Caco-2 (cell line): ENCODE measurements around the gene SRL. TPM values are rescaled to one million over a fixed set of nuclear protein-coding genes. Genes with fewer than 3 reads are reported as not detected.

ENCODE experiments used
- BruUV-seq: library from RNA; stranded (reverse); fragments of 400-500 nt; replicated peaks from 2 replicates; lab custom pipeline; 2021; lab: Mats Ljungman, UMichigan
- CTCF ChIA-PET: fragments of 300-600 bp; sonication (Branson Sonifier 250); formaldehyde crosslinking; loops from one replicate; lab custom pipeline; 2022; ENCODE audit warnings: antibody characterized with exemption; lab: Charles Lee
- POLR2A ChIA-PET: fragments of 300-600 bp; sonication (Branson Sonifier 250); formaldehyde crosslinking; loops from one replicate; lab custom pipeline; 2022; ENCODE audit warnings: antibody characterized with exemption; lab: Charles Lee
- DNase-seq, 2 experiments: peaks; one replicate each; pipeline versions ENCODE4 v3.0.0 to v3.0.0-alpha.2; 2020 to 2022
- H3K27me3 ChIP-seq: replicated peaks from 2 replicates; pipeline ENCODE4 v1.6.0; 2011; ENCODE audit warnings: low read length; ENCODE audit not compliant: control insufficient read depth, insufficient read depth
- H3K36me3 ChIP-seq: 2 replicates; pipeline ENCODE4 v1.5.1; 2011; ENCODE audit warnings: low read length; ENCODE audit not compliant: control insufficient read depth, insufficient read depth
- H3K4me1 ChIP-seq: fragments of 250-450 bp; sonication (Bioruptor Pico); 2 replicates; pipeline ENCODE4 v1.5.1; 2020; ENCODE audit warnings: mild to moderate bottlenecking
- H3K4me3 ChIP-seq: 2 replicates; pipeline ENCODE4 v1.5.1; 2011; ENCODE audit warnings: low read depth, mild to moderate bottlenecking, control low read depth, low read length
- H3K9me3 ChIP-seq: fragments of 250-450 bp; sonication (Bioruptor Pico); 2 replicates; pipeline ENCODE4 v1.5.1; 2020; ENCODE audit warnings: mild to moderate bottlenecking, moderate library complexity
- H3K27ac Mint-ChIP-seq: one replicate; pipeline ENCODE4 v1.8.0; 2022; ENCODE audit warnings: mixed read lengths; ENCODE audit not compliant: unreplicated experiment
- H3K27me3 Mint-ChIP-seq: one replicate; pipeline ENCODE4 v1.8.0; 2022; ENCODE audit warnings: mixed read lengths; ENCODE audit not compliant: insufficient read depth, unreplicated experiment
- H3K36me3 Mint-ChIP-seq: one replicate; pipeline ENCODE4 v1.8.0; 2022; ENCODE audit warnings: mild to moderate bottlenecking, mixed read lengths; ENCODE audit not compliant: insufficient read depth, unreplicated experiment
- H3K4me1 Mint-ChIP-seq: one replicate; pipeline ENCODE4 v1.8.0; 2022; ENCODE audit warnings: low read depth, mixed read lengths; ENCODE audit not compliant: unreplicated experiment
- H3K4me3 Mint-ChIP-seq: one replicate; pipeline ENCODE4 v1.8.0; 2022; ENCODE audit warnings: mild to moderate bottlenecking, moderate library complexity, mixed read lengths; ENCODE audit not compliant: unreplicated experiment
- H3K9me3 Mint-ChIP-seq: one replicate; pipeline ENCODE4 v1.8.0; 2022; ENCODE audit warnings: mixed read lengths; ENCODE audit not compliant: unreplicated experiment
- intact Hi-C: fragments of 100-400 bp; cut with micrococcal nuclease; formaldehyde crosslinking; loops from one replicate; pipeline ENCODE4 v1.10.0; 2022; ENCODE audit not compliant: unreplicated experiment
- total RNA-seq: library from RNA; stranded (reverse); gene quantifications from 2 replicates; pipeline ENCODE4 v1.2.3, GENCODE V29; 2022
- TF ChIP-seq, protein P1 (sequence below), 2 experiments: fragments of 200-600 bp in 1 of 2; IDR thresholded peaks; 1 replicate in 1 of 2; 2 replicates in 1 of 2; pipeline versions ENCODE4 v1.5.1 to v1.8.0; 2011 to 2022; ENCODE audit warnings: antibody characterized with exemption in 1 of 2, control low read depth in 1 of 2, inconsistent platforms in 1 of 2, low read depth in 1 of 2, low read length in 1 of 2, mild to moderate bottlenecking in 1 of 2, moderate library complexity in 1 of 2; ENCODE audit not compliant: insufficient read depth in 1 of 2, severe bottlenecking in 1 of 2, unreplicated experiment in 1 of 2

SRL gene
- total RNA-seq, 1 experiment from 2014 or later, result not detected

DNA sequence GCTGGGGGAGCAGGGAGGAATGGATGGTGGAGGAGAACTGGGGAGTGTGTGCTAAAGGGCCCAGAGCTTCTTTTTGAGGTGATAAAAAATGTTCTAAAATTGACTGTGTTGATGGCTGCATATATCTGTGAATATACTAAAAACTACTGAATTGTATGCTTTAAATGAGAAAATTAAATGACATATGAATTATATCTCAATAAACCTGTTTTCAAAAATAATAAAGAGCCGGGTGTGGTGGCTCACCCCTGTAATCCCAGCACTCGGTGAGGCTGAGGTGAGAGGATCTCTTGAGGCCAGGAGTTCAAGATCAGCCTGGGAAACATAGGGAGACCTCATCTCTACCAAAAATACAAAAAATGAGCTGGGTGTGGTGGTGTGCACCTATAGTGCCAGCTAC is 16.8 kb downstream of the SRL start:
- H3K9me3 Mint-ChIP-seq, result no peaks in the 10 kb centered on the region
- Histone ChIP-seq H3K4me1 (no peaks in the 10 kb centered on the region), H3K36me3 (no peaks in the 10 kb centered on the region), H3K27me3 (no peaks in the 10 kb centered on the region), H3K9me3 (no peaks in the 10 kb centered on the region), H3K4me3 (no peak overlapping the region)
- no peaks in the 10 kb centered on the region for H3K27me3 Mint-ChIP-seq
- no peaks in the 10 kb centered on the region for H3K4me1 Mint-ChIP-seq
- CTCF ChIA-PET, result no interaction called here
- POLR2A ChIA-PET, result interaction anchor here (1.0 kb wide), 1 partner anchor 28 kb away, joined by 3 read pairs; no protein-coding TSS in a partner anchor
- H3K36me3 Mint-ChIP-seq, result no peaks in the 10 kb centered on the region
- BruUV-seq, result no TSS peak
- intact Hi-C loops, result no loop called here
- no peak for DNase-seq
- TF ChIP-seq, protein P1, sequence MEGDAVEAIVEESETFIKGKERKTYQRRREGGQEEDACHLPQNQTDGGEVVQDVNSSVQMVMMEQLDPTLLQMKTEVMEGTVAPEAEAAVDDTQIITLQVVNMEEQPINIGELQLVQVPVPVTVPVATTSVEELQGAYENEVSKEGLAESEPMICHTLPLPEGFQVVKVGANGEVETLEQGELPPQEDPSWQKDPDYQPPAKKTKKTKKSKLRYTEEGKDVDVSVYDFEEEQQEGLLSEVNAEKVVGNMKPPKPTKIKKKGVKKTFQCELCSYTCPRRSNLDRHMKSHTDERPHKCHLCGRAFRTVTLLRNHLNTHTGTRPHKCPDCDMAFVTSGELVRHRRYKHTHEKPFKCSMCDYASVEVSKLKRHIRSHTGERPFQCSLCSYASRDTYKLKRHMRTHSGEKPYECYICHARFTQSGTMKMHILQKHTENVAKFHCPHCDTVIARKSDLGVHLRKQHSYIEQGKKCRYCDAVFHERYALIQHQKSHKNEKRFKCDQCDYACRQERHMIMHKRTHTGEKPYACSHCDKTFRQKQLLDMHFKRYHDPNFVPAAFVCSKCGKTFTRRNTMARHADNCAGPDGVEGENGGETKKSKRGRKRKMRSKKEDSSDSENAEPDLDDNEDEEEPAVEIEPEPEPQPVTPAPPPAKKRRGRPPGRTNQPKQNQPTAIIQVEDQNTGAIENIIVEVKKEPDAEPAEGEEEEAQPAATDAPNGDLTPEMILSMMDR (IDR thresholded peaks at IDR 0.05; ENCODE audit: insufficient read depth in 1 of 2, low read depth in 1 of 2, low read length in 1 of 2, severe bottlenecking in 1 of 2, unreplicated experiment in 1 of 2), result no peak
- H3K27ac Mint-ChIP-seq, result no peak overlapping the region
- no peak overlapping the region for H3K4me3 Mint-ChIP-seq

DNA sequence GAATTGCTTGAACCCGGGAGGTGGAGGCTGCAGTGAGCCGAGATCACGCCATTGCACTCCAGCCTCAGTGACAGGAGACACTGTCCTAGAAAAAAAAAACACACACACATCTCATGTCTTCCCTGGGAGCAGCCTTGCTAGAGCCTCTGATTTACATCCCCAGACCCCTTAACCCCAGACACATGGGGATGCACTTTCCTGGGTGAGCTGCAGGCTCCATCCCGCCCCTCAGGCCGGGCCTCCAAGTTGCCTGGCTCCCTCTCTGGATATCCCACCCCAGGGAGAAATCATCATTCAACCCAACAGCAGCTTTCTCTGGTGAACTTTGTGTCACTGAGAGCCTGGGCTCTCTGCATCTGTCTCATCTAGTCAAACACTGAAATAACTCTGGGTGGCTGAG is 21.5 kb downstream of the SRL start:
- no peaks in the 10 kb centered on the region for H3K9me3 ChIP-seq
- intact Hi-C loops, result no loop called here
- H3K27me3 ChIP-seq, result no peaks in the 10 kb centered on the region
- no peak overlapping the region for H3K4me3 ChIP-seq
- no peaks in the 10 kb centered on the region for H3K9me3 Mint-ChIP-seq
- no peak overlapping the region for H3K4me3 Mint-ChIP-seq
- H3K27me3 Mint-ChIP-seq, result no peaks in the 10 kb centered on the region
- no TSS peak for BruUV-seq
- no peaks in the 10 kb centered on the region for H3K4me1 Mint-ChIP-seq
- no peaks in the 10 kb centered on the region for H3K4me1 ChIP-seq
- ChIA-PET POLR2A (no interaction called here), CTCF (interaction anchor here (0.6 kb wide), 1 partner anchor 182 kb away, joined by 5 read pairs; no protein-coding TSS in a partner anchor)
- DNase-seq, result no peak
- no peaks in the 10 kb centered on the region for H3K36me3 ChIP-seq
- H3K27ac Mint-ChIP-seq, result no peak overlapping the region
- no peaks in the 10 kb centered on the region for H3K36me3 Mint-ChIP-seq
- TF ChIP-seq, protein P1 (IDR thresholded peaks at IDR 0.05; ENCODE audit: insufficient read depth in 1 of 2, low read depth in 1 of 2, low read length in 1 of 2, severe bottlenecking in 1 of 2, unreplicated experiment in 1 of 2), result no peak

DNA sequence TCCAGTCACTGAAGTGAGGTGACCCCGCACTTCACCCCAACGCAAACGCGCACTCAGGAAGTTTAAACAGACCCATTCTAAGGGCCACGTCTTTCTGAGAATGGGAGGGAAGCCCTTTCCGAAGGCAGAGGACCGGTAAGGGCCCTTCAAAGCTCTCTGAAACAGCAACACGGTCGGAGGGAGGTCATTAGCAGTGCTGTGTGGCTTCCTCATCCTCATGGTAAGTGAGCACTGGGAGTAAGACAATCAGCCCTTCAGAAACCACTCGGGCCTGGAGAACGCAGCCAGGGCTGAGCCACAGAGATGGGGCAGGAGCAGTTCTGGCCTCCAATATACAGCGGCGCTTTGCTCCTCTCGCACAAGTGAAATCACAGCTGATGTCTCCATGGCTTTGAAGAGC is 23.7 kb downstream of the SRL start:
- DNase-seq, result no peak
- no peak overlapping the region for H3K4me3 Mint-ChIP-seq
- CTCF ChIA-PET, result interaction anchor here (1.2 kb wide), 1 partner anchor 36 kb away, joined by 3 read pairs; no protein-coding TSS in a partner anchor

More for the DNA sequence above, 23.7 kb downstream of the SRL start:
- no peaks in the 10 kb centered on the region for H3K4me1 Mint-ChIP-seq
- POLR2A ChIA-PET, result no interaction called here
- Histone ChIP-seq H3K4me1 (peaks cover 12% of the 10 kb centered on the region), H3K36me3 (no peaks in the 10 kb centered on the region), H3K27me3 (no peaks in the 10 kb centered on the region), H3K4me3 (no peak overlapping the region), H3K9me3 (no peaks in the 10 kb centered on the region)
- H3K36me3 Mint-ChIP-seq, result no peaks in the 10 kb centered on the region
- H3K27me3 Mint-ChIP-seq, result no peaks in the 10 kb centered on the region
- no peak overlapping the region for H3K27ac Mint-ChIP-seq
- intact Hi-C loops, result no loop called here
- no TSS peak for BruUV-seq
- TF ChIP-seq, protein P1 (IDR thresholded peaks at IDR 0.05; ENCODE audit: insufficient read depth in 1 of 2, low read depth in 1 of 2, low read length in 1 of 2, severe bottlenecking in 1 of 2, unreplicated experiment in 1 of 2), result no peak
- no peaks in the 10 kb centered on the region for H3K9me3 Mint-ChIP-seq
